ENCODE measurements around the gene G0S2.

G0S2 gene

GRCh38 chr1:209655411-209656231 is 19.6 kb upstream of the G0S2 start:
- Histone ChIP-seq H3K4me1 (ENCODE audit: insufficient read depth, low read length, severe bottlenecking) (no peaks in the 10 kb centered on the region), H4K20me1 (ENCODE audit: insufficient read depth, low read length) (no peaks in the 10 kb centered on the region), H3F3A (ENCODE audit: insufficient read depth, low read length) (no peaks in the 10 kb centered on the region), H3K9ac (ENCODE audit: low read length) (no peak overlapping the region), H3K79me2 (ENCODE audit: insufficient read depth, low read length) (no peaks in the 10 kb centered on the region), H3K9me2 (ENCODE audit: low read depth, low read length) (no peaks in the 10 kb centered on the region), H3K27ac (ENCODE audit: low read depth, low read length, poor library complexity, severe bottlenecking) (no peak overlapping the region), H3K27me3 (ENCODE audit: insufficient read depth, low read length) (no peaks in the 10 kb centered on the region), H2AFZ (ENCODE audit: low read length) (no peak overlapping the region), H3K36me3 (ENCODE audit: insufficient read depth, low read length) (no peaks in the 10 kb centered on the region), H3K4me3 (ENCODE audit: low read depth, low read length, poor library complexity, severe bottlenecking) (no peak overlapping the region), H3K9me3 (ENCODE audit: low read length) (no peaks in the 10 kb centered on the region), H3K4me2 (ENCODE audit: low read length) (no peak overlapping the region)
- TF ChIP-seq EZH2 (IDR thresholded peaks at IDR 0.05; ENCODE audit: borderline replicate concordance, low read length) = no peak
- no peak for TF ChIP-seq CTCF (IDR thresholded peaks at IDR 0.05; ENCODE audit: low read length)

GRCh38 chr1:209657140-209657879 is 17.9 kb upstream of the G0S2 start:
- Histone ChIP-seq H4K20me1 (ENCODE audit: insufficient read depth, low read length) (no peaks in the 10 kb centered on the region), H3K27me3 (ENCODE audit: insufficient read depth, low read length) (no peaks in the 10 kb centered on the region), H3K79me2 (ENCODE audit: insufficient read depth, low read length) (no peaks in the 10 kb centered on the region), H3F3A (ENCODE audit: insufficient read depth, low read length) (no peaks in the 10 kb centered on the region), H3K9me3 (ENCODE audit: low read length) (no peaks in the 10 kb centered on the region), H3K9me2 (ENCODE audit: low read depth, low read length) (no peaks in the 10 kb centered on the region), H3K9ac (ENCODE audit: low read length) (no peak overlapping the region), H3K27ac (ENCODE audit: low read depth, low read length, poor library complexity, severe bottlenecking) (no peak overlapping the region), H3K4me2 (ENCODE audit: low read length) (no peak overlapping the region), H3K36me3 (ENCODE audit: insufficient read depth, low read length) (no peaks in the 10 kb centered on the region), H3K4me3 (ENCODE audit: low read depth, low read length, poor library complexity, severe bottlenecking) (no peak overlapping the region), H2AFZ (ENCODE audit: low read length) (no peak overlapping the region), H3K4me1 (ENCODE audit: insufficient read depth, low read length, severe bottlenecking) (no peaks in the 10 kb centered on the region)
- TF ChIP-seq EZH2 (IDR thresholded peaks at IDR 0.05; ENCODE audit: borderline replicate concordance, low read length) (no peak), CTCF (IDR thresholded peaks at IDR 0.05; ENCODE audit: low read length) (no peak)

DNA sequence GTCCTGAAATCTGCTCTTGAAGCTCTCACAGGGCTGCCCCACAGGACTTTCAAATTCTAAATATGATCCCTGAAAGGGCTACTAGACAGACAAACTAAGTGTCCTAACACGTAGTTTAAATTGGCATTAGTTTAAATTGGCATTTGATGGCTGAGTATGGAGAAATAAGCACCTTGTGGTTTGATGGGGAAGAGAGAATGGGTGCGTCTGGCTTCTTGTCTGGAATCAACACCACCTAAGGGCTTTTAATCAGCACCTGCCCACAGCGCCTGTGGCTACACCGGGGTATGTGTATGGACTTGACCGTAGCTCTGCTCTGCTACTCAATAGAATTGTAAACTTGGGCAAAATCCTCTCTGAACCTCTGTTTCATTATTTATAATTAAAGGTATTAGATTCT is 17.3 kb upstream of the G0S2 start:
- Histone ChIP-seq H3F3A (ENCODE audit: insufficient read depth, low read length) (no peaks in the 10 kb centered on the region), H3K9me3 (ENCODE audit: low read length) (no peaks in the 10 kb centered on the region), H3K79me2 (ENCODE audit: insufficient read depth, low read length) (no peaks in the 10 kb centered on the region), H3K36me3 (ENCODE audit: insufficient read depth, low read length) (no peaks in the 10 kb centered on the region), H2AFZ (ENCODE audit: low read length) (no peak overlapping the region), H3K9me2 (ENCODE audit: low read depth, low read length) (no peaks in the 10 kb centered on the region), H3K4me2 (ENCODE audit: low read length) (no peak overlapping the region), H3K4me1 (ENCODE audit: insufficient read depth, low read length, severe bottlenecking) (no peaks in the 10 kb centered on the region), H3K9ac (ENCODE audit: low read length) (no peak overlapping the region), H3K4me3 (ENCODE audit: low read depth, low read length, poor library complexity, severe bottlenecking) (no peak overlapping the region), H3K27ac (ENCODE audit: low read depth, low read length, poor library complexity, severe bottlenecking) (no peak overlapping the region), H3K27me3 (ENCODE audit: insufficient read depth, low read length) (no peaks in the 10 kb centered on the region), H4K20me1 (ENCODE audit: insufficient read depth, low read length) (no peaks in the 10 kb centered on the region)
- no peak for TF ChIP-seq EZH2 (IDR thresholded peaks at IDR 0.05; ENCODE audit: borderline replicate concordance, low read length)
- no peak for TF ChIP-seq CTCF (IDR thresholded peaks at IDR 0.05; ENCODE audit: low read length)

Data from OCI-LY1 (cell line).